Ovary (tissue), 9 donors: Measurements from ENCODE around the gene SLC43A1. TPM values are rescaled to one million over a fixed set of nuclear protein-coding genes. Genes with fewer than 3 reads are reported as not detected.
A peak's percentile ranks its signal among the peaks of the same experiment; 100 is the strongest.

Experiments
- DNase-seq, 5 donors: peaks; one replicate each; pipeline ENCODE4 v3.0.0-alpha.2; 2019 to 2020
- H3K27ac ChIP-seq, 2 donors: fragments of 200-600 bp; one replicate each; pipeline versions ENCODE4 v1.5.1 to v1.8.0; 2019 to 2022
- H3K27me3 ChIP-seq: fragments of 200-600 bp; one replicate; pipeline ENCODE4 v1.8.0; 2022
- H3K36me3 ChIP-seq: fragments of 200-600 bp; sonication (generic); one replicate; pipeline ENCODE4 v1.5.1; 2019
- H3K4me1 ChIP-seq: one replicate; pipeline ENCODE4 v1.8.1; 2013; ENCODE audit warnings: mild to moderate bottlenecking, moderate library complexity; ENCODE audit not compliant: insufficient read depth
- H3K4me3 ChIP-seq: fragments of 200-600 bp; sonication (generic); one replicate; pipeline ENCODE4 v1.5.1; 2017
- H3K9me3 ChIP-seq, 2 donors: fragments of 200-600 bp in 1 of 2; sonication (generic) in 1 of 2; one replicate each; pipeline versions ENCODE4 v1.5.1 to v1.8.1; 2013 to 2019; ENCODE audit warnings: mild to moderate bottlenecking in 1 of 2, moderate library complexity in 1 of 2
- CTCF ChIP-seq, 3 donors: fragments of 450-650 bp in 2 of 3; fragments of 200-600 bp in 1 of 3; IDR thresholded peaks; one replicate each; pipeline versions ENCODE4 v1.5.1 to v1.8.0; 2016 to 2022; ENCODE audit warnings: antibody characterized with exemption in 3 of 3, mild to moderate bottlenecking in 1 of 3
- EP300 ChIP-seq: sonication (generic); formaldehyde crosslinking; IDR thresholded peaks from one replicate; pipeline ENCODE4 v1.6.1; 2017; ENCODE audit warnings: antibody characterized with exemption
- POLR2A ChIP-seq: fragments of 450-650 bp; IDR thresholded peaks from one replicate; pipeline ENCODE4 v1.6.1; 2017; ENCODE audit warnings: antibody characterized with exemption, mild to moderate bottlenecking, moderate library complexity
- WGBS, 3 donors: extraction: QIAGEN DNeasy Blood & Tissue Kit in 1 of 3; methylation state at CpG; one replicate each; pipeline versions ENCODE4 v1.1.5 to v1.1.7; 2013 to 2017; 5-methylcytosine and 5-hydroxymethylcytosine counted together
- intact Hi-C, 4 donors: fragments of 100-400 bp; cut with DNase I; formaldehyde crosslinking; loops; one replicate each; pipeline versions ENCODE4 v1.11.0 to v1.15.1; 2022 to 2023
- polyA plus RNA-seq, 2 donors: library from polyadenylated mRNA; stranded (reverse); fragments of 200-250 nt in 1 of 2; fragments of 350-450 nt in 1 of 2; fragmentation: Illumina TruSeq in 1 of 2; extraction: RNeasy Lipid Tissue Mini Kit (QIAGEN cat#74804) in 1 of 2; gene quantifications; one replicate each; pipeline ENCODE4 v1.2.3, GENCODE V29; 2013 to 2014
- total RNA-seq, 7 donors: library from RNA; depleted of rRNA in 2 of 7; stranded (reverse); fragments of >200 nt in 2 of 7; fragmentation: NEBNext Ultra II Directional in 3 of 7; extraction: Animal tissue kit (Norgen Biotek cat#: 25700) in 3 of 7; gene quantifications; one replicate each; pipeline versions ENCODE4 v1.1.0 to v1.2.4, GENCODE V29; 2016 to 2023
- donor health status: DM: no; HTN: no; CAD: no; lungs with moderate emphysema.
- donor health status: DM: no; HTN: no; CAD: no.
- donor health status: Bipolar disorder and iron deficiency.
- donor health status: DM: yes; HTN: yes; CAD: no.
- donor health status: DM: no; HTN: no; CAD: no.
- donor health status: DM: yes; HTN: yes; CAD: no.

Gene SLC43A1
- total and polyA plus RNA-seq, 9 donors: 11.5 to 30.4 (median 18.6) TPM

GRCh38 chr11:57481915-57482781 is 33.4 kb downstream of the SLC43A1 start:
- Histone ChIP-seq H3K36me3 (no peaks in the 10 kb centered on the region), H3K27ac (no peak overlapping the region), H3K9me3 (no peaks in the 10 kb centered on the region), H3K4me3 (no peak overlapping the region), H3K27me3 (no peaks in the 10 kb centered on the region), H3K4me1 (peaks cover 5% of the 10 kb centered on the region)
- no peak for TF ChIP-seq EP300
- no peak for TF ChIP-seq POLR2A
- no peak for TF ChIP-seq CTCF (IDR thresholded peaks at IDR 0.05)
- DNase-seq: no peak
- WGBS, 3 donors: 16 to 22% (median 21%) methylated on average over 41 to 44 of the region's 44 CpGs
- intact Hi-C loops: no loop called here

- Histone ChIP-seq H3K27ac (no peak overlapping the region), H3K27me3 (no peaks in the 10 kb centered on the region), H3K36me3 (no peaks in the 10 kb centered on the region), H3K4me3 (no peak overlapping the region), H3K4me1 (peaks cover 5% of the 10 kb centered on the region), H3K9me3 (no peaks in the 10 kb centered on the region)
- TF ChIP-seq CTCF (IDR thresholded peaks at IDR 0.05) (no peak), EP300 (no peak), POLR2A (no peak)
- 46 to 92% (median 71%) methylated on average over 2 of the region's 2 CpGs for WGBS, 3 donors
- no peak for DNase-seq
- intact Hi-C loops: no loop called here
Measured at GRCh38 chr11:57481315-57481714, 34.2 kb downstream of the SLC43A1 start.

- H3K4me3 ChIP-seq: no peak overlapping the region
- peak in 4 of 5 donors; percentile 61 to 70 (median 66) for DNase-seq
- no peaks in the 10 kb centered on the region for H3K36me3 ChIP-seq
- peak; percentile 26 to 36 (median 29) for TF ChIP-seq CTCF (IDR thresholded peaks at IDR 0.05)
- no peak for TF ChIP-seq POLR2A
- WGBS, 3 donors: 35 to 42% (median 37%) methylated on average over 9 of the region's 9 CpGs
- no peaks in the 10 kb centered on the region for H3K9me3 ChIP-seq
- peaks cover 10% of the 10 kb centered on the region for H3K4me1 ChIP-seq
- H3K27ac ChIP-seq: no peak overlapping the region
- intact Hi-C loops: no loop called here
- no peaks in the 10 kb centered on the region for H3K27me3 ChIP-seq
Measured at GRCh38 chr11:57480409-57481137, 34.9 kb downstream of the SLC43A1 start.

- intact Hi-C loops: no loop called here
- Histone ChIP-seq H3K36me3 (no peaks in the 10 kb centered on the region), H3K4me1 (peaks cover 10% of the 10 kb centered on the region), H3K27ac (no peak overlapping the region), H3K27me3 (no peaks in the 10 kb centered on the region), H3K4me3 (no peak overlapping the region), H3K9me3 (no peaks in the 10 kb centered on the region)
- WGBS, 3 donors: 12 to 22% (median 18%) methylated on average over 4 of the region's 4 CpGs
- DNase-seq: no peak
- no peak for TF ChIP-seq POLR2A
- TF ChIP-seq EP300: no peak
- TF ChIP-seq CTCF (IDR thresholded peaks at IDR 0.05): no peak
Measured at GRCh38 chr11:57479911-57480310, 35.6 kb downstream of the SLC43A1 start.
